ENCODE measurements around the gene LPCAT4.
"Not testable (repeated sequence)": the region's sequence is repeated elsewhere in the genome, so short reads cannot be mapped to it uniquely, and the experiment has no call there.

DNA sequence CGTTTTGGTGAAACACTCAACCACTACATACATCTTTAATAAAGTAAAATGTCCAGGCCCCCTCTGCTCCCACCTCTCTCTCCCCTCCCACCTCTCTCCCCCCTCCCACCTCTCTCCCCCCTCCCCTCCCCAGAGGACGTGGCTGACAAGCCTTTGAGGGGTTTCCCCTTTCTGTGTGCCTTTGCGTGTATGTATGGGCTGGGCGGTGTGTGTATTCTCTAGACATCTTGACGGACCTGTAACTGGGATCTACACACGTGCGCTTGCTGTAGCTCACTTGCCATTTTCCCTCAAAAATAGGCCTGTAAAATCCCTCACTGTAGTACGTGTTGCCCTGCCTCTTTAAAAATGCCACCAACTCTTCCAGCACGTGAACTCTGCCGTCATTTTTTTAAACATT, 42.0 kb upstream of the LPCAT4 start:
- TF ChIP-seq, protein P1, sequence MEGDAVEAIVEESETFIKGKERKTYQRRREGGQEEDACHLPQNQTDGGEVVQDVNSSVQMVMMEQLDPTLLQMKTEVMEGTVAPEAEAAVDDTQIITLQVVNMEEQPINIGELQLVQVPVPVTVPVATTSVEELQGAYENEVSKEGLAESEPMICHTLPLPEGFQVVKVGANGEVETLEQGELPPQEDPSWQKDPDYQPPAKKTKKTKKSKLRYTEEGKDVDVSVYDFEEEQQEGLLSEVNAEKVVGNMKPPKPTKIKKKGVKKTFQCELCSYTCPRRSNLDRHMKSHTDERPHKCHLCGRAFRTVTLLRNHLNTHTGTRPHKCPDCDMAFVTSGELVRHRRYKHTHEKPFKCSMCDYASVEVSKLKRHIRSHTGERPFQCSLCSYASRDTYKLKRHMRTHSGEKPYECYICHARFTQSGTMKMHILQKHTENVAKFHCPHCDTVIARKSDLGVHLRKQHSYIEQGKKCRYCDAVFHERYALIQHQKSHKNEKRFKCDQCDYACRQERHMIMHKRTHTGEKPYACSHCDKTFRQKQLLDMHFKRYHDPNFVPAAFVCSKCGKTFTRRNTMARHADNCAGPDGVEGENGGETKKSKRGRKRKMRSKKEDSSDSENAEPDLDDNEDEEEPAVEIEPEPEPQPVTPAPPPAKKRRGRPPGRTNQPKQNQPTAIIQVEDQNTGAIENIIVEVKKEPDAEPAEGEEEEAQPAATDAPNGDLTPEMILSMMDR (IDR thresholded peaks at IDR 0.05 in 8 of 11, conservative IDR thresholded peaks at IDR 0.05 in 3 of 11) = not testable (repeated sequence)
- TF ChIP-seq POLR2AphosphoS5 (IDR thresholded peaks at IDR 0.05) = not testable (repeated sequence)
